ENCODE data around the gene SSU72. TPM values are rescaled to one million over a fixed set of nuclear protein-coding genes. Genes with fewer than 3 reads are reported as not detected.
A peak's percentile ranks its signal among the peaks of the same experiment; 100 is the strongest.

The SSU72 gene
- total RNA-seq, 1 donor from 2014 or later = 87.3 TPM

- no peak for TF ChIP-seq CTCF (IDR thresholded peaks at IDR 0.05; ENCODE audit: insufficient read depth, low read length, poor library complexity, severe bottlenecking)
- no peaks in the 10 kb centered on the region for H3K27me3 ChIP-seq (ENCODE audit: control insufficient read depth, insufficient read depth, low read length)
- H3K36me3 ChIP-seq (ENCODE audit: control insufficient read depth, insufficient read depth, low read length) = no peaks in the 10 kb centered on the region
- no peak overlapping the region for H3K4me3 ChIP-seq (ENCODE audit: low read depth, low read length)
- DNase-seq (ENCODE audit: low read depth) = no peak
Measured at GRCh38 chr1:1617516-1617915, 42.9 kb upstream of the SSU72 start.

- no peaks in the 10 kb centered on the region for H3K36me3 ChIP-seq (ENCODE audit: control insufficient read depth, insufficient read depth, low read length)
- no peak for TF ChIP-seq CTCF (IDR thresholded peaks at IDR 0.05; ENCODE audit: insufficient read depth, low read length, poor library complexity, severe bottlenecking)
- H3K4me3 ChIP-seq (ENCODE audit: low read depth, low read length) = peak overlapping the region; percentile 95
- H3K27me3 ChIP-seq (ENCODE audit: control insufficient read depth, insufficient read depth, low read length) = no peaks in the 10 kb centered on the region
- DNase-seq (ENCODE audit: low read depth) = no peak
Measured at GRCh38 chr1:1616838-1617237, 42.2 kb upstream of the SSU72 start.

- TF ChIP-seq CTCF (IDR thresholded peaks at IDR 0.05; ENCODE audit: insufficient read depth, low read length, poor library complexity, severe bottlenecking) = no peak
- Histone ChIP-seq H3K36me3 (ENCODE audit: control insufficient read depth, insufficient read depth, low read length) (no peaks in the 10 kb centered on the region), H3K4me3 (ENCODE audit: low read depth, low read length) (peak overlapping the region; percentile 95), H3K27me3 (ENCODE audit: control insufficient read depth, insufficient read depth, low read length) (no peaks in the 10 kb centered on the region)
- DNase-seq (ENCODE audit: low read depth) = no peak
Measured at GRCh38 chr1:1616045-1616790, 41.6 kb upstream of the SSU72 start.

- Histone ChIP-seq H3K4me3 (ENCODE audit: low read depth, low read length) (peak within 1 kb of the TSS; percentile 95), H3K36me3 (ENCODE audit: control insufficient read depth, insufficient read depth, low read length) (no peaks in the 10 kb centered on the region), H3K27me3 (ENCODE audit: control insufficient read depth, insufficient read depth, low read length) (no peaks in the 10 kb centered on the region)
- peak; percentile 64 for DNase-seq (ENCODE audit: low read depth)
- TF ChIP-seq CTCF (IDR thresholded peaks at IDR 0.05; ENCODE audit: insufficient read depth, low read length, poor library complexity, severe bottlenecking) = no peak
Measured at GRCh38 chr1:1615256-1616044, 40.8 kb upstream of the SSU72 start, which contains the start of gene MIB2. Gene MIB2, plus strand, starts transcription at chr1:1615500. Its CDS starts 7,953 bp downstream, at chr1:1623453.

GRCh38 chr1:1614954-1615255, 40.2 kb upstream of the SSU72 start:
- no peak for DNase-seq (ENCODE audit: low read depth)
- no peaks in the 10 kb centered on the region for H3K36me3 ChIP-seq (ENCODE audit: control insufficient read depth, insufficient read depth, low read length)
- no peaks in the 10 kb centered on the region for H3K27me3 ChIP-seq (ENCODE audit: control insufficient read depth, insufficient read depth, low read length)
- peak overlapping the region; percentile 95 for H3K4me3 ChIP-seq (ENCODE audit: low read depth, low read length)
- TF ChIP-seq CTCF (IDR thresholded peaks at IDR 0.05; ENCODE audit: insufficient read depth, low read length, poor library complexity, severe bottlenecking) = no peak

All from kidney epithelial cell (primary cell).